Neural cell (in vitro differentiated cells): ENCODE measurements around the gene CAPRIN1. TPM values are rescaled to one million over a fixed set of nuclear protein-coding genes. Genes with fewer than 3 reads are reported as not detected.

Source experiments
- H2AFZ ChIP-seq: fragments of 200-600, 300-800 bp; sonication (generic), shearing (Covaris generic); 2 replicates; pipeline ENCODE4 v1.6.0; 2014; ENCODE audit warnings: low read depth, mild to moderate bottlenecking, antibody characterized with exemption, low read length, moderate library complexity
- H3F3A ChIP-seq: fragments of 200-600 bp; shearing (Covaris generic); 2 replicates; pipeline ENCODE4 v1.6.1; 2016; ENCODE audit warnings: mild to moderate bottlenecking, moderate library complexity, mixed read lengths, antibody characterized with exemption, low read length; ENCODE audit not compliant: insufficient read depth, poor library complexity, severe bottlenecking
- H3K27ac ChIP-seq: fragments of 200-600, 300-800 bp; sonication (generic), shearing (Covaris generic); 2 replicates; pipeline ENCODE4 v1.5.1; 2014; ENCODE audit warnings: mild to moderate bottlenecking, low read length, moderate library complexity
- H3K27me3 ChIP-seq: fragments of 300-800, 200-600 bp; sonication (generic), shearing (Covaris generic); 2 replicates; pipeline ENCODE4 v1.6.0; 2014; ENCODE audit warnings: mild to moderate bottlenecking, low read depth, low read length, moderate library complexity; ENCODE audit not compliant: insufficient read depth
- H3K36me3 ChIP-seq: fragments of 300-800, 200-600 bp; sonication (generic), shearing (Covaris generic); 2 replicates; pipeline ENCODE4 v1.5.1; 2014; ENCODE audit warnings: mild to moderate bottlenecking, antibody characterized with exemption, low read length, moderate library complexity; ENCODE audit not compliant: insufficient read depth
- H3K4me2 ChIP-seq: fragments of 300-800, 200-600 bp; sonication (generic), shearing (Covaris generic); 2 replicates; pipeline ENCODE4 v1.6.0; 2014; ENCODE audit warnings: mild to moderate bottlenecking, low read length
- H3K4me3 ChIP-seq: fragments of 300-800, 200-600 bp; sonication (generic), shearing (Covaris generic); 2 replicates; pipeline ENCODE4 v1.5.1; 2014; ENCODE audit warnings: mild to moderate bottlenecking, low read length, moderate library complexity
- H3K79me2 ChIP-seq: fragments of 200-600 bp; shearing (Covaris generic); replicated peaks from 2 replicates; pipeline ENCODE4 v1.6.0; 2014; ENCODE audit warnings: mild to moderate bottlenecking, low read length, moderate library complexity; ENCODE audit not compliant: insufficient read depth
- H3K9ac ChIP-seq: fragments of 300-800, 200-600 bp; sonication (generic), shearing (Covaris generic); 2 replicates; pipeline ENCODE4 v1.6.1; 2016; ENCODE audit warnings: mild to moderate bottlenecking, low read length, mixed read lengths
- H3K9me2 ChIP-seq: fragments of 200-600 bp; shearing (Covaris generic); 2 replicates; pipeline ENCODE4 v1.6.1; 2016; ENCODE audit warnings: mild to moderate bottlenecking, low read length, mixed read lengths; ENCODE audit not compliant: insufficient read depth
- H3K9me3 ChIP-seq: fragments of 200-600, 300-800 bp; sonication (generic), shearing (Covaris generic); 2 replicates; pipeline ENCODE4 v1.6.1; 2016; ENCODE audit warnings: mild to moderate bottlenecking, mixed run types, low read length, moderate library complexity, mixed read lengths
- H4K20me1 ChIP-seq: fragments of 200-600 bp; shearing (Covaris generic); 2 replicates; pipeline ENCODE4 v1.6.1; 2016; ENCODE audit warnings: mild to moderate bottlenecking, mixed run types; ENCODE audit not compliant: insufficient read depth
- CTCF ChIP-seq: fragments of 450-650 bp; IDR thresholded peaks from 2 replicates; pipeline ENCODE4 v1.5.1; 2014; ENCODE audit warnings: antibody characterized with exemption, mild to moderate bottlenecking, moderate library complexity; ENCODE audit not compliant: poor library complexity, severe bottlenecking
- EP300 ChIP-seq: fragments of 450-650 bp; conservative IDR thresholded peaks from 2 replicates; pipeline ENCODE4 v1.6.1; 2014; ENCODE audit warnings: antibody characterized with exemption, mild to moderate bottlenecking, moderate library complexity; ENCODE audit not compliant: poor library complexity, severe bottlenecking
- EZH2 ChIP-seq: fragments of 200-600, 300-800 bp; shearing (Covaris generic), sonication (generic); IDR thresholded peaks from 2 replicates; pipeline ENCODE4 v1.6.1; 2014; ENCODE audit warnings: antibody characterized with exemption, low read length, borderline replicate concordance, mild to moderate bottlenecking; ENCODE audit not compliant: insufficient read depth, poor library complexity, severe bottlenecking
- MXI1 ChIP-seq: fragments of 450-650 bp; conservative IDR thresholded peaks from 2 replicates; pipeline ENCODE4 v1.6.1; 2014; ENCODE audit warnings: antibody characterized with exemption, mild to moderate bottlenecking; ENCODE audit not compliant: poor library complexity, severe bottlenecking
- POLR2AphosphoS5 ChIP-seq: IDR thresholded peaks from 2 replicates; pipeline ENCODE4 v1.6.1; 2012
- RAD21 ChIP-seq: fragments of 450-650 bp; conservative IDR thresholded peaks from 2 replicates; pipeline ENCODE4 v1.6.1; 2014; ENCODE audit warnings: antibody characterized with exemption, mild to moderate bottlenecking, moderate library complexity
- REST ChIP-seq: IDR thresholded peaks from 2 replicates; pipeline ENCODE4 v1.6.1; 2012; ENCODE audit warnings: borderline replicate concordance
- SMC3 ChIP-seq: fragments of 450-650 bp; conservative IDR thresholded peaks from 2 replicates; pipeline ENCODE4 v1.6.1; 2014; ENCODE audit warnings: antibody characterized with exemption, mild to moderate bottlenecking, moderate library complexity; ENCODE audit not compliant: poor library complexity
- TAF1 ChIP-seq: IDR thresholded peaks from 2 replicates; pipeline ENCODE4 v1.6.1; 2012; ENCODE audit warnings: low read depth
- polyA plus RNA-seq: library from polyadenylated mRNA; depleted of rRNA; stranded (reverse); fragments of >200 nt; gene quantifications from 2 replicates; pipeline ENCODE4 v1.2.3, GENCODE V29; 2014

The CAPRIN1 gene
- polyA plus RNA-seq, 1 donor from 2014 or later: 256 TPM

GRCh38 chr11:34072041-34072440 is 20.5 kb downstream of the CAPRIN1 start:
- H2AFZ ChIP-seq: no peak overlapping the region
- no peak overlapping the region for H3K4me2 ChIP-seq
- no peak overlapping the region for H3K27ac ChIP-seq
- no peak overlapping the region for H3K4me3 ChIP-seq
- no peaks in the 10 kb centered on the region for H3K9me2 ChIP-seq
- H3F3A ChIP-seq: no peaks in the 10 kb centered on the region
- H3K79me2 ChIP-seq: peaks cover 81% of the 10 kb centered on the region
- TF ChIP-seq REST: no peak
- no peak for TF ChIP-seq CTCF
- TF ChIP-seq EP300: no peak
- no peak for TF ChIP-seq RAD21
- no peak for TF ChIP-seq EZH2
- TF ChIP-seq TAF1: no peak
- no peak for TF ChIP-seq SMC3
- TF ChIP-seq MXI1: no peak
- H3K9me3 ChIP-seq: no peaks in the 10 kb centered on the region
- peaks cover 15% of the 10 kb centered on the region for H3K36me3 ChIP-seq
- peaks cover 52% of the 10 kb centered on the region for H4K20me1 ChIP-seq
- no peak overlapping the region for H3K9ac ChIP-seq
- H3K27me3 ChIP-seq: no peaks in the 10 kb centered on the region

GRCh38 chr11:34072832-34073231 is 21.3 kb downstream of the CAPRIN1 start:
- H3K9me3 ChIP-seq: no peaks in the 10 kb centered on the region
- no peak overlapping the region for H2AFZ ChIP-seq
- no peaks in the 10 kb centered on the region for H3K9me2 ChIP-seq
- H3K36me3 ChIP-seq: peaks cover 23% of the 10 kb centered on the region
- H3K4me3 ChIP-seq: no peak overlapping the region
- no peak overlapping the region for H3K27ac ChIP-seq
- H3K4me2 ChIP-seq: no peak overlapping the region
- H3K27me3 ChIP-seq: no peaks in the 10 kb centered on the region
- H4K20me1 ChIP-seq: peaks cover 47% of the 10 kb centered on the region
- H3K9ac ChIP-seq: no peak overlapping the region
- H3K79me2 ChIP-seq: peaks cover 76% of the 10 kb centered on the region
- H3F3A ChIP-seq: no peaks in the 10 kb centered on the region
- no peak for TF ChIP-seq EP300
- no peak for TF ChIP-seq CTCF
- no peak for TF ChIP-seq REST
- no peak for TF ChIP-seq SMC3
- no peak for TF ChIP-seq EZH2
- no peak for TF ChIP-seq POLR2AphosphoS5
- no peak for TF ChIP-seq MXI1
- TF ChIP-seq TAF1: no peak
- TF ChIP-seq RAD21: no peak
